K562 (cell line): ENCODE results near the gene ADCY1. TPM values are rescaled to one million over a fixed set of nuclear protein-coding genes. Genes with fewer than 3 reads are reported as not detected.

Experiments
- ATAC-seq: fragments of 200-7000 bp; cut with Tn5 transposase; 3 replicates; pipeline ENCODE4 v1.9.1; 2020; ENCODE audit warnings: moderate library complexity
- BruUV-seq: library from RNA; stranded (reverse); fragments of 400-500 nt; replicated peaks from 2 replicates; lab custom pipeline; 2021; lab: Mats Ljungman, UMichigan
- CTCF ChIA-PET: fragments of 300-600 bp; formaldehyde crosslinking; extraction: SDS; loops from one replicate; lab custom pipeline; 2021; ENCODE audit warnings: low intra/inter-chr PET ratio; lab: Yijun Ruan, JAX
- POLR2A ChIA-PET: fragments of 300-600, 350-650 bp; sonication (Branson Sonifier 250); formaldehyde crosslinking; extraction: SDS; loops from one replicate; lab custom pipeline; 2021; ENCODE audit warnings: antibody characterized with exemption, inconsistent platforms; lab: Yijun Ruan, JAX
- DNase-seq, 4 experiments: peaks; one replicate each; pipeline versions ENCODE4 v3.0.0 to v3.0.0-alpha.2; 2011 to 2018; ENCODE audit warnings: low spot score in 3 of 4, mixed read lengths in 3 of 4; ENCODE audit errors: extremely low read depth in 1 of 4
- FAIRE-seq: peaks from 2 replicates; lab custom pipeline; 2011; peaks lifted over from hg19 to GRCh38; lab: Jason Lieb, UNC
- H2AFZ ChIP-seq: 2 replicates; pipeline ENCODE4 v1.6.0; 2011; ENCODE audit warnings: low read depth, low read length, control low read depth, inconsistent platforms
- H3K27ac ChIP-seq: fragments of 200-600 bp; 3 replicates; pipeline ENCODE4 v1.8.0; 2011; ENCODE audit warnings: low read depth, mild to moderate bottlenecking, control low read depth, inconsistent platforms, low read length, moderate library complexity, mixed read lengths; ENCODE audit errors: extremely low read depth
- H3K27me3 ChIP-seq, 2 experiments: fragments of 300-600 bp in 1 of 2; 2 replicates in 1 of 2; 3 replicates in 1 of 2; pipeline versions ENCODE4 v1.6.0 to v1.8.0; 2011; ENCODE audit warnings: inconsistent platforms in 2 of 2, low read length in 2 of 2, mild to moderate bottlenecking in 1 of 2, mixed read lengths in 1 of 2, moderate library complexity in 1 of 2; ENCODE audit not compliant: control insufficient read depth in 2 of 2, insufficient read depth in 2 of 2
- H3K36me3 ChIP-seq: fragments of 300-600 bp; 3 replicates; pipeline ENCODE4 v1.8.0; 2011; ENCODE audit warnings: mild to moderate bottlenecking, low read length, inconsistent platforms; ENCODE audit not compliant: control insufficient read depth, insufficient read depth
- H3K4me1 ChIP-seq, 2 experiments: fragments of 200-600 bp in 1 of 2; replicated peaks in 1 of 2; 2 replicates in 1 of 2; 3 replicates in 1 of 2; pipeline versions ENCODE4 v1.5.1 to v1.8.0; 2011; ENCODE audit warnings: inconsistent platforms in 2 of 2, low read length in 2 of 2, mild to moderate bottlenecking in 1 of 2, mixed read lengths in 1 of 2, moderate library complexity in 1 of 2; ENCODE audit not compliant: control insufficient read depth in 2 of 2, insufficient read depth in 2 of 2
- H3K4me2 ChIP-seq: 2 replicates; pipeline ENCODE4 v1.6.1; 2011; ENCODE audit warnings: low read length, control low read depth, inconsistent platforms, mixed read lengths; ENCODE audit not compliant: insufficient read depth
- H3K4me3 ChIP-seq: fragments of 200-600 bp; sonication (generic), shearing (Covaris generic); 2 replicates; pipeline ENCODE4 v1.5.1; 2016; ENCODE audit warnings: control low read depth, inconsistent platforms
- H3K79me2 ChIP-seq: fragments of 200-600 bp; 3 replicates; pipeline ENCODE4 v1.8.0; 2011; ENCODE audit warnings: low read length, inconsistent platforms; ENCODE audit not compliant: control insufficient read depth, insufficient read depth
- H3K9ac ChIP-seq, 2 experiments: 2 replicates each; pipeline versions ENCODE4 v1.6.0 to v1.6.1; 2011; ENCODE audit warnings: low read depth in 2 of 2, low read length in 2 of 2, control low read depth in 1 of 2, inconsistent platforms in 1 of 2, mild to moderate bottlenecking in 1 of 2, mixed read lengths in 1 of 2; ENCODE audit not compliant: insufficient read depth in 1 of 2
- H3K9me1 ChIP-seq: one replicate; pipeline ENCODE4 v1.6.0; 2011; ENCODE audit warnings: inconsistent platforms, mild to moderate bottlenecking, low read length, moderate library complexity; ENCODE audit not compliant: control insufficient read depth, insufficient read depth
- H3K9me3 ChIP-seq: replicated peaks from 2 replicates; pipeline ENCODE4 v1.5.1; 2011; ENCODE audit warnings: low read depth, low read length, inconsistent platforms; ENCODE audit not compliant: control insufficient read depth, insufficient read depth
- H4K20me1 ChIP-seq: replicated peaks from 2 replicates; pipeline ENCODE4 v1.6.1; 2011; ENCODE audit warnings: low read length, inconsistent platforms, mixed read lengths; ENCODE audit not compliant: control insufficient read depth, insufficient read depth
- ATF2 ChIP-seq: sonication (generic); formaldehyde crosslinking; IDR thresholded peaks from 2 replicates; pipeline ENCODE4 v1.8.1; 2022; ENCODE audit warnings: missing genetic modification reagents
- EZH2 ChIP-seq: IDR thresholded peaks from 2 replicates; pipeline ENCODE4 v1.6.1; 2012; ENCODE audit warnings: low read depth, mild to moderate bottlenecking, inconsistent platforms, low read length, borderline replicate concordance
- KAT8 ChIP-seq: fragments of 450-650 bp; IDR thresholded peaks from 2 replicates; pipeline ENCODE4 v1.6.1; 2016; ENCODE audit warnings: low read depth, mild to moderate bottlenecking
- NELFE ChIP-seq: IDR thresholded peaks from 2 replicates; pipeline ENCODE4 v1.6.1; 2011; ENCODE audit warnings: mild to moderate bottlenecking; ENCODE audit not compliant: insufficient read depth, insufficient read length
- PYGO2 ChIP-seq: fragments of 450-650 bp; IDR thresholded peaks from 2 replicates; pipeline ENCODE4 v1.6.1; 2016; ENCODE audit warnings: mild to moderate bottlenecking, missing genetic modification characterization, moderate library complexity, missing compliant biosample characterization
- SAFB ChIP-seq: fragments of 200-400 bp; formaldehyde crosslinking; IDR thresholded peaks from 2 replicates; pipeline ENCODE4 v1.6.1; 2017; ENCODE audit warnings: low read depth, low read length, borderline replicate concordance
- SMAD4 ChIP-seq: fragments of 250-450 bp; sonication (Bioruptor Pico); conservative IDR thresholded peaks from 2 replicates; pipeline ENCODE4 v1.8.0; 2021; ENCODE audit warnings: inconsistent platforms, mild to moderate bottlenecking, moderate library complexity
- THRA ChIP-seq: fragments of 450-650 bp; IDR thresholded peaks from 2 replicates; pipeline ENCODE4 v1.6.1; 2017; ENCODE audit warnings: mild to moderate bottlenecking, moderate library complexity
- TRIM28 ChIP-seq: fragments of 450-650 bp; IDR thresholded peaks from 2 replicates; pipeline ENCODE4 v1.6.1; 2017
- ZNF586 ChIP-seq: fragments of 450-650 bp; formaldehyde crosslinking; conservative IDR thresholded peaks from 2 replicates; pipeline ENCODE4 v1.4.0; 2020; ENCODE audit warnings: mild to moderate bottlenecking, moderate library complexity
- ZNF695 ChIP-seq: fragments of 450-650 bp; formaldehyde crosslinking; IDR thresholded peaks from 2 replicates; pipeline ENCODE4 v1.4.0; 2020; ENCODE audit warnings: mild to moderate bottlenecking, moderate library complexity
- ZNF778 ChIP-seq: fragments of 450-650 bp; formaldehyde crosslinking; IDR thresholded peaks from 2 replicates; pipeline ENCODE4 v1.4.0; 2020; ENCODE audit warnings: mild to moderate bottlenecking, moderate library complexity
- WGBS: fragments of 100-300 bp; shearing (Covaris generic); methylation state at CpG from one replicate; pipeline ENCODE4 v1.1.6; 2016; ENCODE audit warnings: low coverage, mixed read lengths; ENCODE audit not compliant: insufficient coverage; ENCODE audit errors: missing lambda C conversion rate; 5-methylcytosine and 5-hydroxymethylcytosine counted together
- in situ Hi-C: fragments of 300-500 bp; cut with MboI; formaldehyde crosslinking; loops from 4 replicates; pipeline ENCODE4 v1.15.0; 2018; ENCODE audit warnings: inconsistent platforms, mixed read lengths
- intact Hi-C: fragments of 100-400 bp; cut with micrococcal nuclease; formaldehyde crosslinking; loops from 2 replicates; pipeline ENCODE4 v1.14.2; 2022
- polyA plus RNA-seq, 8 experiments: library from polyadenylated mRNA; depleted of rRNA in 4 of 8; stranded (reverse) in 5 of 8; unstranded in 3 of 8; fragments of >200 nt; fragmentation: Nextera tagmentation in 2 of 8; fragmentation: Illumina TruSeq in 1 of 8; extraction: Ambion mirVana in 2 of 8; extraction: Trizol in 1 of 8; gene quantifications; 2 replicates each; pipeline versions ENCODE4 v1.2.1 to v1.2.3, GENCODE V29; 2011 to 2014; ENCODE audit warnings: inconsistent platforms in 1 of 8, missing spikeins in 1 of 8
- total RNA-seq, 7 experiments: library from RNA; depleted of rRNA in 6 of 7; stranded (reverse); fragments of >200 nt in 6 of 7; fragmentation: Illumina TruSeq in 2 of 7; extraction: Trizol in 2 of 7; gene quantifications; 2 replicates each; pipeline versions ENCODE4 v1.2.1 to v1.2.3, GENCODE V29; 2011 to 2021; ENCODE audit warnings: low replicate concordance in 1 of 7
- TF ChIP-seq, protein P1 (sequence below): fragments of 250-450 bp; sonication (Bioruptor Pico); IDR thresholded peaks from 2 replicates; pipeline ENCODE4 v1.8.0; 2021; ENCODE audit warnings: mild to moderate bottlenecking, moderate library complexity

Gene ADCY1
- total and polyA plus RNA-seq, 9 of the 15 experiments (the other 6 are each of a cell fraction or from before 2014, with no cell fraction given) = under 0.01 to 0.18 (median 0.10) TPM; not detected in 4

- BruUV-seq = no TSS peak
- Histone ChIP-seq H3K4me1 (peaks cover 0 to 23% of the 10 kb centered on the region in 2 experiments; a peak in 2 of 5 replicates), H3K27me3 (peaks cover 9 to 35% of the 10 kb centered on the region in 2 experiments; a peak in 4 of 5 replicates), H3K36me3 (no peaks in the 10 kb centered on the region), H3K9me3 (no peaks in the 10 kb centered on the region), H3K9me1 (no peaks in the 10 kb centered on the region)
- TF ChIP-seq ZNF695 = no peak
- no peak for TF ChIP-seq TRIM28
- TF ChIP-seq NELFE = no peak
- TF ChIP-seq, all 486 proteins: peak for 0
- no peak overlapping the region for H3K9ac ChIP-seq
- H4K20me1 ChIP-seq = no peaks in the 10 kb centered on the region
- no peak overlapping the region for H3K4me3 ChIP-seq
- no peak overlapping the region for H3K27ac ChIP-seq
- WGBS = 0% methylated on average over 3 of the region's 3 CpGs
- FAIRE-seq = no peak
- no peak overlapping the region for H3K4me2 ChIP-seq
- intact Hi-C loops (no loop called here), in situ Hi-C loops (no loop called here)
- no peak overlapping the region for H2AFZ ChIP-seq
- no peak for DNase-seq
- H3K79me2 ChIP-seq = no peaks in the 10 kb centered on the region
- POLR2A ChIA-PET = interaction anchor here (0.6 kb wide), 1 partner anchor 60 kb away, joined by 3 read pairs; no protein-coding TSS in a partner anchor
- ATAC-seq = no peak
- CTCF ChIA-PET = no interaction called here
Observed at GRCh38 chr7:45578022-45578421, 3.9 kb downstream of the ADCY1 start.

DNA sequence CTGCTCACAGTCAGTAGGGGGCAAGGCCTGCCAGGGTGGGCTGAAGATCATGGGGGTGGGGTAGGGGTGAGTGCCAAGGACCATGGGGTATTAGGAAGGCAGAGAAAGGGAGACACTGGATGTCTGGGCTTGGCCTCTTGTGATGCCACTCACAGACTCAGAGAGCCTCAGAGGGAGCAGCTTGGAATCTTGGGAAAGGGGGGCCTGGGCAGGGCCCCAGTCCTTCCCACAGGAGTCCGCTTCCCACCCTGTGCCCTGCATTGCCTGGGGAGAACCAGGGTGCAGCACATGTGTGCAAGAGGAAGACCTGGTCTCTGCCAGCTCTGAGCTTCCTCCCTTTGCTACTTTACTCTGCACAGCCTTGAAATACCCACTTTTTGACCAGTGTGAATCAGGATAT, 4.3 kb downstream of the ADCY1 start:
- ATAC-seq = no peak
- no peaks in the 10 kb centered on the region for H3K9me1 ChIP-seq
- no peak overlapping the region for H3K4me2 ChIP-seq
- in situ Hi-C loops (no loop called here), intact Hi-C loops (no loop called here)
- H3K4me1 ChIP-seq = peaks cover 0 to 23% of the 10 kb centered on the region in 2 experiments; a peak in 2 of 5 replicates
- H3K9ac ChIP-seq = no peak overlapping the region
- H4K20me1 ChIP-seq = no peaks in the 10 kb centered on the region
- H3K9me3 ChIP-seq = no peaks in the 10 kb centered on the region
- no peak overlapping the region for H3K4me3 ChIP-seq
- H3K79me2 ChIP-seq = no peaks in the 10 kb centered on the region
- H2AFZ ChIP-seq = no peak overlapping the region
- peaks cover 9 to 31% of the 10 kb centered on the region in 2 experiments; a peak in 4 of 5 replicates for H3K27me3 ChIP-seq
- no peaks in the 10 kb centered on the region for H3K36me3 ChIP-seq
- DNase-seq = no peak
- WGBS = 20% methylated on average over 1 of the region's 1 CpG
- FAIRE-seq = no peak
- CTCF ChIA-PET = no interaction called here
- POLR2A ChIA-PET = no interaction called here
- BruUV-seq = no TSS peak
- H3K27ac ChIP-seq = no peak overlapping the region
- TF ChIP-seq SAFB = no peak
- no peak for TF ChIP-seq ATF2
- no peak for TF ChIP-seq KAT8
- TF ChIP-seq ZNF586 (CRISPR knock-in tag) = no peak
- TF ChIP-seq, protein P1, sequence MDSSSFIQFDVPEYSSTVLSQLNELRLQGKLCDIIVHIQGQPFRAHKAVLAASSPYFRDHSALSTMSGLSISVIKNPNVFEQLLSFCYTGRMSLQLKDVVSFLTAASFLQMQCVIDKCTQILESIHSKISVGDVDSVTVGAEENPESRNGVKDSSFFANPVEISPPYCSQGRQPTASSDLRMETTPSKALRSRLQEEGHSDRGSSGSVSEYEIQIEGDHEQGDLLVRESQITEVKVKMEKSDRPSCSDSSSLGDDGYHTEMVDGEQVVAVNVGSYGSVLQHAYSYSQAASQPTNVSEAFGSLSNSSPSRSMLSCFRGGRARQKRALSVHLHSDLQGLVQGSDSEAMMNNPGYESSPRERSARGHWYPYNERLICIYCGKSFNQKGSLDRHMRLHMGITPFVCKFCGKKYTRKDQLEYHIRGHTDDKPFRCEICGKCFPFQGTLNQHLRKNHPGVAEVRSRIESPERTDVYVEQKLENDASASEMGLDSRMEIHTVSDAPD = no peak
- no peak for TF ChIP-seq THRA
- TF ChIP-seq ZNF778 (CRISPR knock-in tag) = no peak
- TF ChIP-seq EZH2 = no peak
- no peak for TF ChIP-seq PYGO2 (tag)
- TF ChIP-seq SMAD4 (CRISPR knock-in tag) = no peak
